ENCODE results near the gene LRRN3.

DNA sequence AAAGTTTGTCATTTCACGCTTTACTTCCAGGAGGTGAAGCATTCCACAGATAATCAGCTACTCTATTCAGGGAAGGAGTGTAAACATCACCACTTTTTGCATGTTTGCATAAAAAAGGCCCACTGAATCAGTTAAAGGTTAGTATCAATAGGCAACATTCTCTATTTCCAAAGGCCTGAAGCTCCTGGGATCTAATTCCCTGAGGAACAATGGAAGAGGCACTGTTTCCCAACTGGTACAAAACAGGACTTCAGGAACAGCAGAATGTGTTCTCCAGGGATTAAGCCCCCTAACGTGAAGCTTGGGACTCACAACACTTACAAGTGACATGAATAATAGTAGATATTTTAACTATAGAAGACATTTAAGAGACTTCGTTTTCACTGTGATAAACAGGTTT lies 6.1 kb downstream of the LRRN3 start:
- TF ChIP-seq, protein P1, sequence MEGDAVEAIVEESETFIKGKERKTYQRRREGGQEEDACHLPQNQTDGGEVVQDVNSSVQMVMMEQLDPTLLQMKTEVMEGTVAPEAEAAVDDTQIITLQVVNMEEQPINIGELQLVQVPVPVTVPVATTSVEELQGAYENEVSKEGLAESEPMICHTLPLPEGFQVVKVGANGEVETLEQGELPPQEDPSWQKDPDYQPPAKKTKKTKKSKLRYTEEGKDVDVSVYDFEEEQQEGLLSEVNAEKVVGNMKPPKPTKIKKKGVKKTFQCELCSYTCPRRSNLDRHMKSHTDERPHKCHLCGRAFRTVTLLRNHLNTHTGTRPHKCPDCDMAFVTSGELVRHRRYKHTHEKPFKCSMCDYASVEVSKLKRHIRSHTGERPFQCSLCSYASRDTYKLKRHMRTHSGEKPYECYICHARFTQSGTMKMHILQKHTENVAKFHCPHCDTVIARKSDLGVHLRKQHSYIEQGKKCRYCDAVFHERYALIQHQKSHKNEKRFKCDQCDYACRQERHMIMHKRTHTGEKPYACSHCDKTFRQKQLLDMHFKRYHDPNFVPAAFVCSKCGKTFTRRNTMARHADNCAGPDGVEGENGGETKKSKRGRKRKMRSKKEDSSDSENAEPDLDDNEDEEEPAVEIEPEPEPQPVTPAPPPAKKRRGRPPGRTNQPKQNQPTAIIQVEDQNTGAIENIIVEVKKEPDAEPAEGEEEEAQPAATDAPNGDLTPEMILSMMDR (conservative IDR thresholded peaks at IDR 0.05; ENCODE audit: low read depth, low read length): no peak
- no peak for TF ChIP-seq EZH2 (IDR thresholded peaks at IDR 0.05; ENCODE audit: low read length, unreplicated experiment)

Data from PC-3 (cell line).